Smooth muscle cell of the brain vasculature (primary cell): ENCODE measurements around the gene GRIFIN.

Experiments used
- DNase-seq: peaks from one replicate; pipeline ENCODE4 v3.0.0-alpha.2; 2012; ENCODE audit warnings: low read depth, low spot score

The GRIFIN gene

GRCh38 chr7:2498708-2499107 lies 22.5 kb upstream of the GRIFIN start:
- no peak for DNase-seq

GRCh38 chr7:2497500-2498336 lies 21.5 kb upstream of the GRIFIN start:
- no peak for DNase-seq

GRCh38 chr7:2497065-2497464 lies 20.9 kb upstream of the GRIFIN start:
- no peak for DNase-seq

- no peak for DNase-seq
Measured at GRCh38 chr7:2496375-2496774, 20.2 kb upstream of the GRIFIN start.

GRCh38 chr7:2495418-2496299 lies 19.5 kb upstream of the GRIFIN start:
- DNase-seq = no peak

- no peak for DNase-seq
Measured at GRCh38 chr7:2494191-2495130, 18.3 kb upstream of the GRIFIN start.

GRCh38 chr7:2493205-2494164 lies 17.3 kb upstream of the GRIFIN start:
- no peak for DNase-seq

- DNase-seq = no peak
Measured at GRCh38 chr7:2492038-2492437, 15.8 kb upstream of the GRIFIN start.

- DNase-seq = no peak
Measured at GRCh38 chr7:2490181-2490651, 14.0 kb upstream of the GRIFIN start.

GRCh38 chr7:2488681-2489080 lies 12.5 kb upstream of the GRIFIN start:
- DNase-seq = no peak

GRCh38 chr7:2488272-2488645 lies 12.1 kb upstream of the GRIFIN start:
- no peak for DNase-seq

GRCh38 chr7:2487586-2488271 lies 11.5 kb upstream of the GRIFIN start:
- DNase-seq = no peak

GRCh38 chr7:2484868-2485267 lies 8.7 kb upstream of the GRIFIN start:
- no peak for DNase-seq

- no peak for DNase-seq
Measured at GRCh38 chr7:2483494-2483893, 7.3 kb upstream of the GRIFIN start.

- DNase-seq = no peak
Measured at GRCh38 chr7:2482725-2483451, 6.7 kb upstream of the GRIFIN start.

GRCh38 chr7:2481195-2481594 lies 5.0 kb upstream of the GRIFIN start:
- DNase-seq = no peak

GRCh38 chr7:2480070-2480408 lies 3.8 kb upstream of the GRIFIN start:
- no peak for DNase-seq

- no peak for DNase-seq
Measured at GRCh38 chr7:2479276-2480069, 3.3 kb upstream of the GRIFIN start.
